Stimulated activated CD4-positive, alpha-beta T cell treated with anti-CD3 and anti-CD28 coated beads, TNF-alpha, amount 100 ng/mL, for 4 hours (primary cell): ENCODE data around the gene TUBGCP6.

Experiments
- DNase-seq, 3 experiments: peaks; one replicate each; pipeline ENCODE4 v3.0.0-alpha.2; 2020; ENCODE audit warnings: low read depth in 3 of 3

Gene TUBGCP6

DNA sequence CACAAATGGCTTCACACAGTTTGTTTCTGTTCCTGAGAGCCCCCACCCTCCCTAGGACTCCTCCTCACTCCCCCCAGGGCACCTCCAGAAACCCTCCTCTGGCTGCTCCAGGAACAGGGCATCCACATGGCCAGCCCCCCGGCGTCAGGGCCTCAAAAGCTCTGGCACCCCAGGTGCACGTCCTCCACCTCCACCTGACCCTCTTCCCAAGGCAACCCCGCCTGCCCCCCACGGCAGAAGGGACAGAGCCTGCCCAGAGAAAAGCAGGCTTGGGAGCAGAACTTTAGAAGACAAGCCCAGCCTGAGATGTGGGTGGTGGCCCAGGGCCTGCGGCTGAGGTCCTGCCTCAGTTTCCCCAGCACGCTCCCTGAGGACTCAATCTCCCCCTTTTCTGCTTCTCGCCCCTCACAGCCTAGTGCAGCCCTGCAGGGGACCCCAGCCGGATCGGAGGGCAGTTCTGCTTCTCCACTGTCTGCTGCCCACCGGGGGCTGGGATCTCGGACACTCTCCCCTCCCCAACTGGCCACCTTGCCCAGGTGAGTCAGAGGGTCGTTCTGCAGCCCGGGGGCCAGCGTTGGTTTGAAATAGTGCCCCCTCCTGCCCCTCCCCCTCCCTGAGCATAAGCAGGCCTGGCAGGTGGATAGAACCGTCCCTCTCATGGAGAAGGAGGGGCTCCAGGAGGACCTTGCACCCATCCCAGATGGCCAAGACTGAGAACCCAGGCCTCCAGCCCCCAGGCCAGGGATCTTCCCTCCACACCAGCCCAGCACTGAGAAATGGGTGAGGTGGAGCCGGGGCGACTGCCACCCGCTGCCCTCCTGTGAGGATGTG is 61.5 kb downstream of the TUBGCP6 start:
- DNase-seq = no peak

DNA sequence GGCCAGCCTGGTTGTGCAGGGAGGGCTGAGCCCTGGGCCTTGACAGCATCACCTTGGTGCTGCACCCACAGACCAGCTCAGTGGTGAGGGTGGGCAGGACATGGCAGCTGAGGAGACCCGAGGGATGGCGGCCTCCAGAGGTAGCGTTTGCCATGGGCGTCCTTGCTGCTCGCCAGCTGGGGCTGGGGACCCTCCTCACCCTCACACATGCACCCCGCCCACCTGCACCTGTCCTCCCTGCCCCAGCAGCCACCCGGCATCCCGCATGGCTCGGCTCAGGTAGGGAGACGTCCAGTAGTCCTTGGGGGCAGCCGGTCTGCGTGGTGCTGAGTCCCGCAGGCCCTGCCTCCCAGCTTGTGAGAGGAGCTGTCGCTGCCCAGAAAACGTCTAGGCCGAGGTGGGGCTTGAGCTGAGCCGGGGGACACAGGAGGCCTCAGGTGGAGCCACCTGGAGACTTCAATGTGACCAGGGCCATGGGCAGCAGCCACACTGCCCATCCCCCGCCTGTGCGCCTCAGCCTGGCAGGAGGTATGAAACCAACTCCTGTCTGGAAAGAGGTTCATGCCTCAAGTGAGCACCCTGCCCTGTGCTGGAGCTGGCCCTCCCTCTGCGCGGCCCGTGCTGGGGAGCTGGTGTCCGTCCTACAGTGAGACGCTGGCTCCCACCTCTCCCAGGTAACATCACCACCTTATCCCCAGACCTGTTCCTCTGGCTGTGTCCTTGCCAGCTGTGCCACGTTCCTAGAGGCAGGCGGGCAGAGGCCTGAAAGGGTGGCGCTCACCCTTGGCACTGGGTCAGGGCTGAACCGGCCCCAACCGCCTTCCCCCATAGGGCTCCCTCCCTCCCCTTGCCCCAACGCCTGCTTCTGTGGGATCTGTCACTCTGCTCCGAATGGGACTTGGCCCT is 62.4 kb downstream of the TUBGCP6 start:
- no peak for DNase-seq

DNA sequence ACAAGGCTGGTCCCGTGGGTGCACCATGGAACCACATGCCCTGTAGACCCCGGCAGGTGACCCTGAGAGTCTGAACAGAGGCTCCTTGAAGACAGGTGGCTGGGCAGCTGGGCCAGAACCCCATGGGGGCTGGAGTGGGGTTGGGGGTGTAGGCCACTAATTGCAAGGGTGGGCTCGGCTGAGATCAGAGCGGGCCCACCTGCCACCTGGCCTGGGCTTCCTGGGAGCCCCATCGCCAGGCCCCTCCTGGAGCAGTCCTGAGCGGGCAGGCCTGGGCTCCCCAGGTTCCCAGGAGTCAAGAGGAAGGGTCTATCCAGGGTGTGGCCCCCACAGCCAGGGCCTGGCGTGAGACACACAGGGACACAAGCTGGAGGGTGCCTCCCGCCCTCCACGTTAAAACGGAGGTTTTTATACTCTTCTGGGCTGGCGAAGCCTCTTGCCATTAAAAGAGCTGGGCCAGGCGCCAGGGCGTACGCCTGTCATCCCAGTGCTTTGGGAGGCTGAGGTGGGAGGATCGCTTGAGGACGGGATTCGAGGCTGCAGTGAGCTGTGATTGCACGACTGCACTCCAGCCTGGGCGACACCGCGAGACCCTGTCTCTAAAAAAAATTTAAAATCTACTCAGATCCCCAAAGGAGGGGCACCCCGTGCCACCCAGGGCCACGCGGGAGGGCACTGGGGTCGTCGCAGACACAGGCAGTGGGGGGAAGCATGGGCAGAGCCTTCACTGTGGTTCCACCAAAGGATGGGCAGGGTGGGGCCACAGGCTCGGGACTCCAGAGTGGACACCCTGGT is 63.9 kb downstream of the TUBGCP6 start:
- DNase-seq = no peak

DNA sequence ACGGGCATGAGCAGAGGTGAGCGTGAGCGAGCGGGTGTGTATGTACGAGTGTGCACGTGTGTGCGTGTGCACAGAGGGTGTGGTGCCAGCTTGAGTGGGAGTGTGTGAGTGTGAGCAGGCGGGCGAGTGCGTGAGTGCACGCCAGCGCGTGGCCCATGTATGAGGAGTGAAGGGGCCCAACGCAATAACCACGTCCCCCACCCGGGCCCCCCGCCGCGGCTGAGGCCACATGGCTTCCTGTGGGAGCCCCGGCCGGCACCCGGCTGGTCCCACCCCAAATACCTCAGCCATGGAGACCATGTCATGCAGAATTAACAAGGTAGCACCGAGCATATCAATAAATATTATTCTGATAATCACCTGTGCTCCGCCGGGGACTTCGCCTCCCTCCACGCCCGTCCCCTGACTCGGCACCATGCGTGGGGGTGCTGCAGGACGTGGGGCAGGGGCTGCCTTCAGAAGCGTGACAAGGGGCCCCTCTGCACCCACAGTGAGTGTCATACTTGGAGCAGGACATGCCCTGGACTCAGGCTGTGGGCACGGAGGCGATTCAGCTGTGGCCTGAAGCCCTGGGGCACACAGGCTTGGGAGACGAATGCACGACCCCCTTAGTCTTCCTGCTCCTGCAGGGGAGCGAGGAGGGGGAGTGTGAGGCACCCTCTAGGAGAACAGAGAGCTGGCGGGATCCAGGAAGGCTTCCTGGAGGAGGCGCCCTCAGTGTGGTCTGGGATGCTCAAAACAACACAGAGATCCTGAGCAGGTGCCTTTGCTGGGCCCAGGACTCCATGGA is 64.7 kb downstream of the TUBGCP6 start:
- no peak for DNase-seq

DNA sequence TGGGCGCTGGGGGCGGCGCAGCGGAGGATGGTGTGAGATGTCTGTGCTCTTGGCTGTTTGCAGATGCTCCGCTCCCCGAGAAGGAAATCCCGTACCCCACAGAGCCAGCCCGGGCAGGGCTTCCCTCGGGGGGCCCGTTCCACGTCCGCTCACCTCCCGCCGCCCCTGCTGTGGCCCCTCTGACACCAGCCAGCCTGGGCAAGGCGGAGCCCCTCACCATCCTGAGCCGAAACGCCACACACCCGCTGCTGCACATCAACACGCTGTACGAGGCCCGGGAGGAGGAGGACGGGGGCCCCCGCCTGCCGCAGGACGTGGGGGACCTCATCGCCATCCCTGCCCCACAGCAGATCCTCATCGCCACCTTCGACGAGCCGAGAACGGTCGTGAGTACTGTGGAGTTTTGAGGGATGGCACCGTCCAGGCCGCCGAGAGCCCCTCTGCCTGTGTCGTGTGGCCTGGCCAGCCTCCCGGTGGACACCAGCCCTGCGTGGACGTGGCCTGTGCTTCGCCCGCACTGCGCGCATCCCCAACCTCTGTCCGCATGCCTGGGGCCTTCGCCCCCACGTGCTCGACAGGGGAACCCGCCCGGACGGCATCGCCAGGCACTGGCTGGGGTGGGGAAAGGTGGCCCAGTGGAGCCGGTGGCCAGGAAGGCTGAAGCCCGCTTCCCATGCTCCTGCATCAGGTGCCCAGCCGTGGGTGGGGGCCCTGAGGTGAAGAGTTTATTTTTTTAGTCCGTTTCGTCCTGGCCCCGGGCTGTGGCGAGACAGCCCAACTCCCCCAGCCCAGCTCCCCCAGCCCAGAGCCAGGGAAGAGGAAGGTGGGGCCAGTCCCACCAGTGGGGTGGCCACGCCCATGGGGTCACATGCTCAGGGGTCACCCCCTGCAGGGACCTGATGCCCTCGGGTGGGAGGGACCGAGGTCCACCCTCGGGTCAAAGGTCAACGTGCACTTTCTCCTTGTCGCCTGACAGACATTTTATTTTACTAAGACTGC is 65.7 kb downstream of the TUBGCP6 start:
- DNase-seq = no peak

DNA sequence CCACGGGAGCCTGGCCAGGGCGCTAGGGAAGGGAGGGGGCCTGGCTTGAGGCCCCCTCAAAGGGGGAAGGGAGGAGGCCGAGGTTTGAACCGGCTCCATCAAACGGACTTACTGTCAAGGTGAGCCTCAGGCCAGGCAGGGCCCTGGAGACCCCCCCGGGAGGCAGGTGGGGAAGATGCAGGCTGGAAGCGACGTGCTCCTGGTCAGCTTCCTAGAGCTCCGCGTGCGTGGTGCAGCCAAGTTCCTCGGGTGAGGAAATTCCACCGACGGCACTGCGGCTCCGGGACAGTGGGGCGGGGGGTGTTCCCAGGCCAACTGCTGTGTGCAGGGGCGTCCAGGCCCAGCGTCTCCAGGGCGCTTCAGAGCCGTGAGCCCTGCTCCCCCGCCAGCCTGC is 66.4 kb downstream of the TUBGCP6 start:
- DNase-seq = no peak

DNA sequence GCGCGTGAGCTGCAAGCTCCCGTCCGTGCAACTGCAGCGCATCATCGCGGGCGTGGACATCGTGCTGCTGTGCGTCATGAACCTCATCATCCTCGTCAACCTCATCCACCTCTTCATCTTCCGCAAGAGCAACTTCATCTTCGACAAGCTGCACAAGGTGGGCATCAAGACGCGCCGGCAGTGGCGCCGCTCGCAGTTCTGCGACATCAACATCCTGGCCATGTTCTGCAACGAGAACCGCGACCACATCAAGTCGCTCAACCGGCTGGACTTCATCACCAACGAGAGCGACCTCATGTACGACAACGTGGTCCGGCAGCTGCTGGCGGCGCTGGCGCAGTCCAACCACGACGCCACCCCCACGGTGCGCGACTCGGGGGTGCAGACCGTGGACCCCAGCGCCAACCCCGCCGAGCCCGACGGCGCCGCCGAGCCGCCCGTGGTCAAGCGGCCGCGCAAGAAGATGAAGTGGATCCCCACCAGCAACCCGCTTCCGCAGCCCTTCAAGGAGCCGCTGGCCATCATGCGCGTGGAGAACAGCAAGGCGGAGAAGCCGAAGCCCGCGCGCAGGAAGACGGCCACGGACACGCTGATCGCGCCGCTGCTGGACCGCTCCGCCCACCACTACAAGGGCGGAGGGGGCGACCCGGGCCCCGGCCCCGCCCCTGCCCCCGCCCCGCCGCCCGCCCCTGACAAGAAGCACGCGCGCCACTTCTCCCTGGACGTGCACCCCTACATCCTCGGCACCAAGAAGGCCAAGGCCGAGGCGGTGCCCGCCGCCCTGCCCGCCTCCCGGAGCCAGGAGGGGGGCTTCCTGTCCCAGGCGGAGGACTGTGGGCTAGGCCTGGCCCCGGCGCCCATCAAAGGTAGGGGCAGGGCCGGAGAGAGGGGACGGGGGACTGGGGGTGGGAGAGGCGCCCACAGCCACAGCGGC is 67.0 kb downstream of the TUBGCP6 start:
- no peak for DNase-seq

DNA sequence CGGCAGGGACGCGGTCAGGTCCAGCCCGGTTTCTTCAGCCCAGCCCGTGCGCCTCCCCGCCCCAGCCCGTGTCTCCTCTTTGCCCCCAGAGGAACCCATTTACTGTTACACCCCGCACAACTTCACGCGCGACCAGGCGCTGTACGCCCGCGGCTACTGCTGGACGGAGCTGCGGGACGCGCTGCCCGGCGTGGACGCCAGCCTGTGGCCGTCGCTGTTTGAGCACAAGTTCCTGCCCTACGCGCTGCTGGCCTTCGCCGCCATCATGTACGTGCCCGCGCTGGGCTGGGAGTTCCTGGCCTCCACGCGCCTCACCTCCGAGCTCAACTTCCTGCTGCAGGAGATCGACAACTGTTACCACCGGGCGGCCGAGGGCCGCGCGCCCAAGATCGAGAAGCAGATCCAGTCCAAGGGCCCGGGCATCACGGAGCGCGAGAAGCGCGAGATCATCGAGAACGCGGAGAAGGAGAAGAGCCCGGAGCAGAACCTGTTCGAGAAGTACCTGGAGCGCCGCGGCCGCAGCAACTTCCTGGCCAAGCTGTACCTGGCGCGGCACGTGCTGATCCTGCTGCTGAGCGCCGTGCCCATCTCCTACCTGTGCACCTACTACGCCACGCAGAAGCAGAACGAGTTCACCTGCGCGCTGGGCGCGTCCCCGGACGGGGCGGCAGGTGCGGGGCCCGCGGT is 67.8 kb downstream of the TUBGCP6 start:
- DNase-seq = no peak

DNA sequence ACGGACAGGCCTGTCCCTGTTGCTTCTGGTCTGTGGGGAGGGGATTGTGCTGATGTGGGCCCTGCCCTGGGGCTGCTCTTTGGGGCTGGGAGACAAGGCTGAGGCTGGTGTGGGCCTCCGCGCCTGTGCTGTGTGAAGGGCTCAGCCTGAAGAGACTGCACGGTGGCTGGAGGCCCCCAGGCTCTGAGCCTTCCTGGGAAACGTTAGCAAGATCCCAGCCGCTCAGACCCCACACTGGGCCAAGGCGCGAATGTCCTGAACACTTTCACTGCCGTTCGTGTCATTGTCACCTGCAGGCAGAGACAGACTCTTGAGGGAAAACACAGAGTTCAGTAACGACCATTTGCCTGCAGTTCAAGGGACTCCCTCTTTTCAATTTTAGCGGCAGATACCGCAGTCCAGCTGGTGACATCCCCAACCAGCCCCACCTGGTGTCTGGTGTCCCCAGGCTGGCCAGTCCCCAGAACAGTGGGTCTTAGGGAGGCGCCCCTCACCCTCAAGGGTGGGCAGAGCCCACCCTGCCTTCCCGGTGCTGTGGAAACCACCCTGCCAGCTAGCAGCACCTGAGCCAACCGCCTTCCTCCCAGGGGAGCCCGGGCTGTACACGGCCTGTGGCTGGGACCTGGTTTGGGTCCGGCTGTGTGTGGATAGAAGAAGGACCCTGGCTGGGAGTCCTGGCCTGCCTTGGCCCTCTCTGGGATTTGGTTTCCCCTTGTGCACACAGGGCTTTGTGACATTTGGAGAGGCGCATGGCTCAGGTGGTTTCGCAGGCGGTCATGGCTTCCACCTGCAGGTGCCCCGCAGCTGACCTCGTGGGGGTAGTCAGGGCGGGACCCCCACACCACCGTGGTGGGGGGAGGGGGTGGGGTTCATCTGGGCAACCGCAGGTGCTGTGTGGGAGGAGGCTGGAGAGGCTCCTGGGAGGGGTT is 68.6 kb downstream of the TUBGCP6 start:
- DNase-seq = no peak

DNA sequence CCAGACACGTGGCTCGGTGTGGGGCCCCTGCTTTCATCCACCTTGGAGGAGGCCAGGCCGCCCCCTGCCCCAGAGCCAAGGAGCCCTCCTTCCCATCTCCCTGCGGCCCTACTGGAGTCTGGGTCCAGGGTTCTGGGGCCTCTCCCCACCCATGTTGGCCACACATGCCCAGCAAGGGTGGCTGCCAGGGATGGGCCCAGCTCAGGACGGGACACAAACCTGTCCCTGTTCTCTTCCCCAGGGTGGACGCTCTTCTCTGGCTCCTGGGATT is 69.7 kb downstream of the TUBGCP6 start:
- no peak for DNase-seq

DNA sequence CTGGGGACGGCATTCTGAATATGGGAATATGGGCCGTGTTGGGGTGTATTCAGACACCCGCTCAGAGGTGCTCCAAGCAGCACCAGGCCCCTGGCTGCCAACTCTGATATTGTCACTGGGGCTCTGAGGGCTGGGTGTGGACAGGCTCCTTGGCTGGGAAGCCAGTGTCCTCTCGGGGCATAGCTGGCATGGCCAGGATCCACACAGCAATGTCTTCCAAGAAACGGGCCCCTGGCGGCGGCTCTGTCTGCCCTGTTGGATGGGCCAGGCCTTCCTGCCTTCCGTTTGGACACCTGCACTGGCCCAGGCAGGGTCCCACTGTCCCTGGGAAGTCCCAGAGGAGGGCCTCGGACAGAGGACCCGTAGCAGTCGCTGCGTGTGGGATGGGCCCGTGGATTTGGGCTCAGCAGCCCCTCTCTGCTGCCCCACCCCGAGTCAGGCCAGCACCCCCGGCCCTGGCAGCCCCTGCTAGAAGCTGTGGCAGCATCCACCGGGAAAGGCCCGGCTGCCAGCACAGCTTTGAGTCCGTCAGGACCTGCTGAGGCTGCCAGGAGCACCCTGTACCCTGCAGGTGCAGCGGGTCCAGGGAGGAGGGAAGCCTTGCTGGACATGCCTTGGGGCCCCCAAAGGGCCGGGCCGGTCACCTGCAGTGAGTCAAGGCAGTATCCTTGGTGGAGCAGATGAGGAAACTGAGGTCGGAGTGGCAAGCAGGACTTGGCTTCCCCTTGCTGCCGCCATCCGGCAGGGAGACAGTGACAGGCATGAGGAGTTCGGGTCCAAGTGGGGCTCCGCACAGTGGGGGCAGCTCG is 70.2 kb downstream of the TUBGCP6 start:
- DNase-seq = no peak

DNA sequence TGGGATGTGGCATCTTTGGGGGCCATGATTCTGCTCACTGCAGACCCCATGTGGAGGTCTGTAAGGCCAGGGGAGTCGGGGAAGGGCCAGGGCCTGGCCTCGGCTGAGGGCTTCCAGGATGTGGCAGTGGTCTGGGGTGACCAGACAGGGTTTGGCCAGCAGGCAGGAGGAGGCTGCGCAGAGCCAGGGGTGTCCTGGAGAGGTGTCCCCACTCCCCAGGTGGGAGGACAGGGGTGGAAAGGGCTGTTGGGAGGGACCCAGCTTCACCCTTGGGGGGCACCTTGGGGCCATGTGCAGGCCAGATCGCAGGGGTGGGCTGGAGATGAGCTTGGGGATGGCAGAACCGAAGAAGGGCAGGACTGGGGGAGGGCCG is 70.9 kb downstream of the TUBGCP6 start:
- no peak for DNase-seq

DNA sequence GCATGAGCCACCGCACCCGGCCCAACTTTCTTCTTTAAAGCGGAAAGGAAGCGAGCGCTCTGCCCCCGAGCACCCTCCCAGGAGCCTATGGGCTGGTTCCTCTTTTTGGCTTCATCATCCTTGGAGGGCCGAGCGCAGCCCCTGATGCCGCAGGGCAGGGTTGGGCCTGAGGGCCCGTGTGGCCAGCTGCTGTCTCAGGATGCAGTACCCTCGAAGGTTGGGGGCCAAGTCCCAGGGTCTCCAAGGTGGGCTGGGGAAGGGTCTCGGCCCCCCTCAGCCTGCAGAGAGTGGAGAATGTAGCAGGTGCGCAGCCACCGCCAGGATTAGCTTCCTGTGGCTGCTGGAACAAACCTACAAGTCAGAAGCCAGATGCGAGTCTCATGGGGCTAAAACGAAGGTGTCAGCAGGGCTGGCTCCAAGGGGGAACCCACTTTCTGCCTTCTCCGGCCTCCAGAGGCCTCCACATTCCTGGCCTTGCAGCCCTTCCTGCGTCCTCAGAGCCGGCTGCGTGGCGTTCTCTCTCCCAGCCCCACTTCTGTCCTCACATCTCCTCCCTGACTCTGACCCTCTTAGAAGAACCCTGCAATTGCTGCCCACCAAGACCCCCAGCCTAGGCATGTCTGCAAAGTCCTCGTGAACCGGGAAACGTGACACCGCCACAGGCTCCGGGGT is 71.4 kb downstream of the TUBGCP6 start:
- DNase-seq = no peak

DNA sequence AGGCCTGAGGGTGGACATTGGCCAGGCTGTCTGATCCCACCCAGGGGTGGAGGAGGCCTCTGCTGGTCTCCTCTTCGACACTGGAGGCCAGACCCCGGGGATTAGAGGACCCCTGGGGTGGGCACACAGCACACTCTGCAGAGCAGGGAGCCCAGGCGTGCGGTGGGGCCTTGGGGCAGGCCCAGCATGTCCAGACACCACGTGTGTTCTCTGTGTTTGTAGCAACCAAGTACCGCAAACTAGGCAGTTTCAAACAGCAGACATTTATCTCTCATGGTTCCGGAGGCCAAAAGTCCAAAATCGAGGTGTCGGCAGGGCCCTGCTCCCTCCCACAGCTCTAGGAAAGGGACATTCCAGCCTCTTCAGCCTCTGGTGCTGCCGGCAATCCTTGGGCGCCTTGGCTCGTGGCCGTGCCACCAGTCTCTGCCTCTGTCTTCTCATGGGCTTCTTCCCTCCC is 72.8 kb downstream of the TUBGCP6 start:
- no peak for DNase-seq

DNA sequence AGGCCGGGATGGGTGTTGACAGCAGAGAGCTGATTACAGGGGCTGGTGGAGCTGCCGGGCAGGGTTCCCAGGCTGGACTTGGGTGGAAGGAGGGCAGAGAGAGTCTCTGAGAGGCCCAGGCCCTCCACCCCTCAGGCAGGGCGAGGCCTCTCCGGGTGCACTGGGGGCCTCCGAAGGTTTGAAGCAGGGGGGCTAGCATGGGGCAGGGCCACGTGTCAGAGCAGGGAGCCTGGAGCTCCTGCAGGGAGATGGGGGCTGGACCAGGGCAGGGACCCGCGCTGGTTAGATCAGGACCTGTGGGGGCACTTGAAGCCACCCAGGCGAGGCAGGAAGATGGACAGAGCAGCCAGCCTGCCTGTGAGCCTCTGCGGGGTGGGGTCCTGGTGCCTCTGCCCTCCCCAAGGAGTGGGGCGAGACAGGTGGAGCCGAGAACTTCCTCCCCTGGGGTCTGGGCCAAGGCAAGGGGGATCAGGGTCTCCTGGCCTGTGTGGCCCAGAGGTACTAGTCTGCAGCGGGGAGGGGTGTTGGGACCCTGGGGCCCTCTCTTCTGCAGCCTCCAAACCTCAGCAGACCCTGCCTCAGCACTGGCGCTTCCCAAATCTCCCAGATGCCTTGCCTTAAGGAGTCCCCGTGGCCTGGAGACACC is 73.4 kb downstream of the TUBGCP6 start:
- DNase-seq = no peak
